ENCODE results near the gene CTNS. TPM values are rescaled to one million over a fixed set of nuclear protein-coding genes. Genes with fewer than 3 reads are reported as not detected.
"Not testable (repeated sequence)": the region's sequence is repeated elsewhere in the genome, so short reads cannot be mapped to it uniquely, and the experiment has no call there.

CTNS gene
- total RNA-seq, 1 experiment from 2014 or later, result 15.6 TPM

DNA sequence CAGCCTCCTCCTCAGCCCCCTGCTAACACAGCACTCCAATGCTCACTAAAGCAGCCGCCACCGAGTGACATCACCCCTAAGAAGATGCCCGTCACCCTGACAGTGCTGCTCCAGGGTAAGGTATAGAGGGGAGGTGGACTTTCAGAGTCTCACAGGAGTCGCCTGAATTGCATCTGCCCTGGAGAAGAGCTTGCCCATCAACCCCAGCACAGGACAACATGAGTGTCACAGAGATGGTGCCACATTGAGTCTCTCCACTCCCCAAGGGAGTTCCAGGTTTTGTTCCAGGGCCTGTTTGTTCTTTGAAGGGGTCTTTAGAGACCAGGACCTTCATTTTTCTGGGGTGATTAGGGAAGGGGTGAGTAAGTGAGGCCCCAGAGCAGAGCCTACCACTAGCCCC, 61.6 kb downstream of the CTNS start:
- no peaks in the 10 kb centered on the region for H3K36me3 Mint-ChIP-seq (ENCODE audit: insufficient read depth, unreplicated experiment)
- ChIA-PET POLR2A (no interaction called here), CTCF (no interaction called here)
- H3K4me1 ChIP-seq, result no peaks in the 10 kb centered on the region
- no peaks in the 10 kb centered on the region for H3K27me3 ChIP-seq (replicated peaks; ENCODE audit: control insufficient read depth, insufficient read depth, low read length)
- no peak for DNase-seq
- H3K27me3 Mint-ChIP-seq (ENCODE audit: insufficient read depth, unreplicated experiment), result no peaks in the 10 kb centered on the region
- no peak overlapping the region for H3K4me3 Mint-ChIP-seq (ENCODE audit: unreplicated experiment)
- no peaks in the 10 kb centered on the region for H3K36me3 ChIP-seq (ENCODE audit: control insufficient read depth, insufficient read depth, low read length)
- H3K27ac Mint-ChIP-seq (ENCODE audit: unreplicated experiment), result no peak overlapping the region
- intact Hi-C loops (cut with micrococcal nuclease; ENCODE audit: unreplicated experiment), result no loop called here
- BruUV-seq (replicated peaks), result no TSS peak
- H3K9me3 Mint-ChIP-seq (ENCODE audit: unreplicated experiment), result no peaks in the 10 kb centered on the region
- H3K4me1 Mint-ChIP-seq (ENCODE audit: low read depth, unreplicated experiment), result no peaks in the 10 kb centered on the region
- no peak overlapping the region for H3K4me3 ChIP-seq (ENCODE audit: low read depth, low read length)
- TF ChIP-seq, protein P1, sequence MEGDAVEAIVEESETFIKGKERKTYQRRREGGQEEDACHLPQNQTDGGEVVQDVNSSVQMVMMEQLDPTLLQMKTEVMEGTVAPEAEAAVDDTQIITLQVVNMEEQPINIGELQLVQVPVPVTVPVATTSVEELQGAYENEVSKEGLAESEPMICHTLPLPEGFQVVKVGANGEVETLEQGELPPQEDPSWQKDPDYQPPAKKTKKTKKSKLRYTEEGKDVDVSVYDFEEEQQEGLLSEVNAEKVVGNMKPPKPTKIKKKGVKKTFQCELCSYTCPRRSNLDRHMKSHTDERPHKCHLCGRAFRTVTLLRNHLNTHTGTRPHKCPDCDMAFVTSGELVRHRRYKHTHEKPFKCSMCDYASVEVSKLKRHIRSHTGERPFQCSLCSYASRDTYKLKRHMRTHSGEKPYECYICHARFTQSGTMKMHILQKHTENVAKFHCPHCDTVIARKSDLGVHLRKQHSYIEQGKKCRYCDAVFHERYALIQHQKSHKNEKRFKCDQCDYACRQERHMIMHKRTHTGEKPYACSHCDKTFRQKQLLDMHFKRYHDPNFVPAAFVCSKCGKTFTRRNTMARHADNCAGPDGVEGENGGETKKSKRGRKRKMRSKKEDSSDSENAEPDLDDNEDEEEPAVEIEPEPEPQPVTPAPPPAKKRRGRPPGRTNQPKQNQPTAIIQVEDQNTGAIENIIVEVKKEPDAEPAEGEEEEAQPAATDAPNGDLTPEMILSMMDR (IDR thresholded peaks at IDR 0.05; ENCODE audit: insufficient read depth in 1 of 2, low read depth in 1 of 2, low read length in 1 of 2, severe bottlenecking in 1 of 2, unreplicated experiment in 1 of 2), result no peak
- H3K9me3 ChIP-seq, result no peaks in the 10 kb centered on the region

DNA sequence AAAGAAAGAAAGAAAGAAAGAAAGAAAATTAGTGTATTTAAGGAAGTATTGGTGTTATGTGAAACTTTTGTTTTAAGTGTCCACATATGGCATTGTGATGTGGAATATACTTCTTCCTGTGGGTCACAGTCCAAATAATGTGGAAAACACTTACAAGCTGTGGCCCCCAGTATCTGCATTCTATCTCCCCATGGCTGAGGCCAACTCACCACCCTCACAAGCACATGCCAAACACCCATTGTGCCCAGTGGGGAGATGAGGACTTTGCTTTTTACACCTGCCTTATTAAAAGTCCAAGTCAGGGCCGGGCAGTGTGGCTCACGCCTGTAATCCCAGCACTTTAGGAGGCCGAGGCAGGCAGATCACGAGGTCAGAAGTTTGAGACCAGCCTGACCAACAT, 63.4 kb downstream of the CTNS start:
- ChIA-PET POLR2A (no interaction called here), CTCF (no interaction called here)
- no peaks in the 10 kb centered on the region for H3K36me3 Mint-ChIP-seq (ENCODE audit: insufficient read depth, unreplicated experiment)
- TF ChIP-seq, protein P1 (IDR thresholded peaks at IDR 0.05; ENCODE audit: insufficient read depth in 1 of 2, low read depth in 1 of 2, low read length in 1 of 2, severe bottlenecking in 1 of 2, unreplicated experiment in 1 of 2), result no peak
- no peaks in the 10 kb centered on the region for H3K4me1 Mint-ChIP-seq (ENCODE audit: low read depth, unreplicated experiment)
- H3K9me3 ChIP-seq, result no peaks in the 10 kb centered on the region
- no TSS peak for BruUV-seq (replicated peaks)
- no peaks in the 10 kb centered on the region for H3K27me3 ChIP-seq (replicated peaks; ENCODE audit: control insufficient read depth, insufficient read depth, low read length)
- H3K27me3 Mint-ChIP-seq (ENCODE audit: insufficient read depth, unreplicated experiment), result no peaks in the 10 kb centered on the region
- no peak overlapping the region for H3K4me3 ChIP-seq (ENCODE audit: low read depth, low read length)
- H3K4me1 ChIP-seq, result no peaks in the 10 kb centered on the region
- no peaks in the 10 kb centered on the region for H3K9me3 Mint-ChIP-seq (ENCODE audit: unreplicated experiment)
- no peak for DNase-seq
- H3K4me3 Mint-ChIP-seq (ENCODE audit: unreplicated experiment), result no peak overlapping the region
- H3K27ac Mint-ChIP-seq (ENCODE audit: unreplicated experiment), result no peak overlapping the region
- intact Hi-C loops (cut with micrococcal nuclease; ENCODE audit: unreplicated experiment), result no loop called here
- H3K36me3 ChIP-seq (ENCODE audit: control insufficient read depth, insufficient read depth, low read length), result no peaks in the 10 kb centered on the region

DNA sequence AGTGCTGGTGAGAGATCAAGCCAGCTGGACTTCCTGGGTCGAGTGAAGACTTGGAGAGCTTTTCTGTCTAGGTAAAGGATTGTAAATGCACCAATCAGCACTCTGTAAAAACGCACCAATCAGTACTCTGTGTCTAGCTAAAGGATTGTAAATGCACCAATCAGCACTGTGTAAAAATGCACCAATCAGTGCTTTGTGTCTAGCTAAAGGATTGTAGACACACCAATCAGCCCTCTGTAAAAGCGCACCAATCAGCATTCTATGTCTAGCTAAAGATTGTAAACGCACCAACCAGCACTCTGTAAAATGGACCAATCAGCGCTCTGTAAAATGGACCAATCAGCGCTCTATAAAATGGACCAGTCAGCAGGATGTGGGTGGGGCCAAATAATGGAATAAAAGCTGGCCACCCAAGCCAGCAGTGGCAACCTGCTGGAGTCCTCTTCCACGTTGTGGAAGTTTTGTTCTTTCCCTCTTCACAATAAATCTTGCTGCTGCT, 65.5 kb downstream of the CTNS start:
- H3K4me3 ChIP-seq (ENCODE audit: low read depth, low read length); H3K9me3 ChIP-seq; intact Hi-C loops (cut with micrococcal nuclease; ENCODE audit: unreplicated experiment); H3K9me3 Mint-ChIP-seq (ENCODE audit: unreplicated experiment); H3K4me1 Mint-ChIP-seq (ENCODE audit: low read depth, unreplicated experiment); POLR2A ChIA-PET; H3K27me3 ChIP-seq (replicated peaks; ENCODE audit: control insufficient read depth, insufficient read depth, low read length); H3K4me3 Mint-ChIP-seq (ENCODE audit: unreplicated experiment); H3K4me1 ChIP-seq; H3K36me3 ChIP-seq (ENCODE audit: control insufficient read depth, insufficient read depth, low read length); CTCF ChIA-PET; DNase-seq; H3K27me3 Mint-ChIP-seq (ENCODE audit: insufficient read depth, unreplicated experiment); H3K27ac Mint-ChIP-seq (ENCODE audit: unreplicated experiment); BruUV-seq (replicated peaks); H3K36me3 Mint-ChIP-seq (ENCODE audit: insufficient read depth, unreplicated experiment): not testable (repeated sequence)
